Right atrium auricular region (tissue), 2 donors: Measurements from ENCODE around the gene DNAJA3. TPM values are rescaled to one million over a fixed set of nuclear protein-coding genes. Genes with fewer than 3 reads are reported as not detected.
A peak's percentile ranks its signal among the peaks of the same experiment; 100 is the strongest.

Source experiments
- DNase-seq: peaks from one replicate; pipeline ENCODE4 v3.0.0-alpha.2; 2019; ENCODE audit warnings: low spot score
- H3K27ac ChIP-seq, 2 donors: fragments of 200-600 bp; sonication (generic); 1 replicate in 1 of 2; 2 replicates in 1 of 2; pipeline ENCODE4 v1.5.1; 2016 to 2019
- H3K27me3 ChIP-seq, 2 donors: fragments of 200-600 bp; sonication (generic); one replicate each; pipeline versions ENCODE4 v1.5.1 to v1.6.0; 2017 to 2019
- H3K36me3 ChIP-seq: fragments of 200-600 bp; sonication (generic); one replicate; pipeline ENCODE4 v1.5.1; 2016
- H3K4me1 ChIP-seq, 2 donors: fragments of 200-600 bp; sonication (generic); one replicate each; pipeline versions ENCODE4 v1.5.1 to v1.6.0; 2017 to 2019
- H3K4me3 ChIP-seq, 2 donors: fragments of 200-600 bp; sonication (generic); 1 replicate in 1 of 2; 2 replicates in 1 of 2; pipeline ENCODE4 v1.5.1; 2017 to 2019; ENCODE audit warnings: mild to moderate bottlenecking in 1 of 2, moderate library complexity in 1 of 2
- H3K9me3 ChIP-seq, 2 donors: fragments of 200-600 bp; sonication (generic); one replicate each; pipeline ENCODE4 v1.5.1; 2019
- CTCF ChIP-seq, 2 donors: fragments of 200-600 bp; sonication (generic); IDR thresholded peaks; one replicate each; pipeline ENCODE4 v1.5.1; 2019; ENCODE audit warnings: antibody characterized with exemption in 2 of 2
- total RNA-seq, 2 donors: library from RNA; depleted of rRNA; stranded (reverse); fragments of >200 nt; gene quantifications; one replicate each; pipeline ENCODE4 v1.1.0, GENCODE V29; 2016

DNAJA3 gene
- total RNA-seq, 2 donors from 2014 or later: 47.6 to 50.5 TPM

GRCh38 chr16:4414187-4414917, 11.3 kb upstream of the DNAJA3 start:
- Histone ChIP-seq H3K4me1 (peaks cover 0 to 46% of the 10 kb centered on the region in 2 donors), H3K27ac (no peak overlapping the region)

GRCh38 chr16:4415538-4416199, 10.0 kb upstream of the DNAJA3 start:
- Histone ChIP-seq H3K36me3 (no peaks in the 10 kb centered on the region), H3K4me3 (peak overlapping the region; percentile 80 to 99)
- TF ChIP-seq CTCF (IDR thresholded peaks at IDR 0.05): no peak

More at GRCh38 chr16:4414187-4414917, 11.3 kb upstream of the DNAJA3 start:
- H3K4me3 ChIP-seq: no peak overlapping the region
- no peaks in the 10 kb centered on the region for H3K9me3 ChIP-seq
- DNase-seq: no peak
- no peak for TF ChIP-seq CTCF (IDR thresholded peaks at IDR 0.05)
- H3K27me3 ChIP-seq: no peaks in the 10 kb centered on the region
- no peaks in the 10 kb centered on the region for H3K36me3 ChIP-seq

GRCh38 chr16:4416200-4417032, 9.3 kb upstream of the DNAJA3 start, which contains the start of gene CORO7:
CORO7 (minus strand) TSS chr16:4416596; CDS start chr16:4416518, 78 bp downstream.
- H3K4me1 ChIP-seq: peaks cover 0 to 28% of the 10 kb centered on the region in 2 donors
- peak; percentile 96 for DNase-seq
- no peak for TF ChIP-seq CTCF (IDR thresholded peaks at IDR 0.05)
- no peaks in the 10 kb centered on the region for H3K9me3 ChIP-seq
- H3K27ac ChIP-seq: peak within 1 kb of the TSS; percentile 76 to 83
- H3K27me3 ChIP-seq: no peaks in the 10 kb centered on the region
- peak within 1 kb of the TSS; percentile 80 to 99 for H3K4me3 ChIP-seq
- no peaks in the 10 kb centered on the region for H3K36me3 ChIP-seq

More at GRCh38 chr16:4415538-4416199, 10.0 kb upstream of the DNAJA3 start:
- Histone ChIP-seq H3K27ac (peak overlapping the region; percentile 76 to 83), H3K27me3 (no peaks in the 10 kb centered on the region), H3K4me1 (peaks cover 0 to 36% of the 10 kb centered on the region in 2 donors), H3K9me3 (no peaks in the 10 kb centered on the region)
- no peak for DNase-seq

GRCh38 chr16:4419402-4419959, 6.2 kb upstream of the DNAJA3 start:
- Histone ChIP-seq H3K9me3 (no peaks in the 10 kb centered on the region), H3K4me3 (no peak overlapping the region), H3K36me3 (no peaks in the 10 kb centered on the region), H3K27me3 (no peaks in the 10 kb centered on the region), H3K4me1 (peaks cover 0 to 18% of the 10 kb centered on the region in 2 donors), H3K27ac (no peak overlapping the region)
- TF ChIP-seq CTCF (IDR thresholded peaks at IDR 0.05): no peak
- no peak for DNase-seq

GRCh38 chr16:4420505-4421105, 5.1 kb upstream of the DNAJA3 start:
- Histone ChIP-seq H3K36me3 (no peaks in the 10 kb centered on the region), H3K4me1 (peaks cover 0 to 12% of the 10 kb centered on the region in 2 donors), H3K4me3 (no peak overlapping the region), H3K27ac (no peak overlapping the region), H3K27me3 (no peaks in the 10 kb centered on the region), H3K9me3 (no peaks in the 10 kb centered on the region)
- TF ChIP-seq CTCF (IDR thresholded peaks at IDR 0.05): no peak
- no peak for DNase-seq
